Measurements from ENCODE around the gene BACH2.

DNA sequence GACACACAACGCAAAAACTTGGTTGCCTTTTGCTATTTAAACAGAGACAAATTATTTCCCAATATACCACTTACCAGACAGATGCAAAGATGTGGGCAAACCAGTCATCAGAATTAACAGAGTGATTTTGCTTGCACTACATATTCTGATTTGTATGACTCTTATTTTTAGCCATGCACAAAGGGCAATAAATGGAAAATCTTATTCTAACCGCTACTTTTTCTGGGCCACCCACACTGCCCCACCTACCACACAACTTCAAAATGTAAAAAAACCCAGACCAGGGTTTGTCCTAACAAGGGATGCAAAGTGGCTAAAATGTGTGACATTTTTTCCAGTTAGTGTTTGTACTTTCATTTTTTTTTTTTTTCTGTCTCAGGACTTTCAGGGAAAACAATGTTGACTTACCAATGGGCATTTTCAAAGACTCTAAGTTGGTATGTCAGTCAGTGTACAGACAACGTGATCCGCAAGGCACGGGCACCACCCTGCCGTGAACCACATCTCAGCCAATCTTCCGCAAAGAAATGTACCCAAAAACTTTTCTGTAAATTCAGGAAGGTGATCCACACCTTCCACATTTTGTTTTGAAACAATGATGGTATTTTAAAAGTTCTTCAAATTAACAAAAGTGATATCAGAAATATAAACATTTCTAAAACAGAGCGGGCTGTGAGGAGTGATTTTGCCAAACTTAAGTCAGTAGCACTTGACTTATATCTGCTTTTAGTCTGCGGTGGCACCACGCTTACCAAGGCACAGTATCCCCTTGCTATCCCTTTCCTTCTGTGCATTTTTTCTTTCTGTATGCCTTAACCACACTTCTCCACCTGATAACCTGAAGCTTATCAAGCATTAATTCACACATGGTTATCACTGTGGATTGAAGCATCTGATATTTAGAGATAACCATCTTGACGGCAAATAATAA is 216.8 kb downstream of the BACH2 start:
- TF ChIP-seq, protein P1, sequence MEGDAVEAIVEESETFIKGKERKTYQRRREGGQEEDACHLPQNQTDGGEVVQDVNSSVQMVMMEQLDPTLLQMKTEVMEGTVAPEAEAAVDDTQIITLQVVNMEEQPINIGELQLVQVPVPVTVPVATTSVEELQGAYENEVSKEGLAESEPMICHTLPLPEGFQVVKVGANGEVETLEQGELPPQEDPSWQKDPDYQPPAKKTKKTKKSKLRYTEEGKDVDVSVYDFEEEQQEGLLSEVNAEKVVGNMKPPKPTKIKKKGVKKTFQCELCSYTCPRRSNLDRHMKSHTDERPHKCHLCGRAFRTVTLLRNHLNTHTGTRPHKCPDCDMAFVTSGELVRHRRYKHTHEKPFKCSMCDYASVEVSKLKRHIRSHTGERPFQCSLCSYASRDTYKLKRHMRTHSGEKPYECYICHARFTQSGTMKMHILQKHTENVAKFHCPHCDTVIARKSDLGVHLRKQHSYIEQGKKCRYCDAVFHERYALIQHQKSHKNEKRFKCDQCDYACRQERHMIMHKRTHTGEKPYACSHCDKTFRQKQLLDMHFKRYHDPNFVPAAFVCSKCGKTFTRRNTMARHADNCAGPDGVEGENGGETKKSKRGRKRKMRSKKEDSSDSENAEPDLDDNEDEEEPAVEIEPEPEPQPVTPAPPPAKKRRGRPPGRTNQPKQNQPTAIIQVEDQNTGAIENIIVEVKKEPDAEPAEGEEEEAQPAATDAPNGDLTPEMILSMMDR (conservative IDR thresholded peaks at IDR 0.05) = no peak
- TF ChIP-seq ZFX (IDR thresholded peaks at IDR 0.05) = no peak

Measured in C4-2B (cell line).